GM19468 (cell line): ENCODE measurements around the gene IDNK.

Source experiments
- ATAC-seq: cut with Tn5 transposase; IDR thresholded peaks from one replicate; pipeline ENCODE4 v1.9.1; 2021; ENCODE audit warnings: mild to moderate bottlenecking, moderate library complexity, moderate number of reproducible peaks; ENCODE audit not compliant: unreplicated experiment; ENCODE audit errors: extremely low read depth

IDNK gene

GRCh38 chr9:83680233-83680632, 57.3 kb downstream of the IDNK start:
- no peak for ATAC-seq

GRCh38 chr9:83681490-83681889, 58.5 kb downstream of the IDNK start:
- ATAC-seq, result no peak

- ATAC-seq, result no peak
Measured at GRCh38 chr9:83688921-83689320, 66.0 kb downstream of the IDNK start.

- ATAC-seq, result no peak
Measured at GRCh38 chr9:83691492-83691891, 68.5 kb downstream of the IDNK start.
